IMR-90 (cell line): ENCODE measurements around the gene NCKAP5. TPM values are rescaled to one million over a fixed set of nuclear protein-coding genes. Genes with fewer than 3 reads are reported as not detected.

Experiments used
- ATAC-seq: fragments of 200-7000 bp; cut with Tn5 transposase; 2 replicates; pipeline ENCODE4 v1.9.1; 2020; ENCODE audit warnings: low read depth, mild to moderate bottlenecking, moderate library complexity
- BruUV-seq: library from RNA; stranded (reverse); fragments of 400-500 nt; replicated peaks from 2 replicates; lab custom pipeline; 2021; lab: Mats Ljungman, UMichigan
- CTCF ChIA-PET: fragments of 300-600 bp; formaldehyde crosslinking; extraction: SDS; loops from one replicate; lab custom pipeline; 2021; ENCODE audit warnings: antibody characterized with exemption; lab: Yijun Ruan, JAX
- POLR2A ChIA-PET: fragments of 300-600 bp; sonication (Branson Sonifier 250); formaldehyde crosslinking; loops from one replicate; lab custom pipeline; 2022; ENCODE audit warnings: antibody characterized with exemption; ENCODE audit not compliant: unreplicated experiment; lab: Charles Lee
- DNase-seq: peaks from one replicate; pipeline ENCODE4 v3.0.0; 2013
- H2AFZ ChIP-seq: replicated peaks from 2 replicates; pipeline ENCODE3; 2013; ENCODE audit warnings: low read length, mild to moderate bottlenecking; ENCODE audit not compliant: poor library complexity
- H2AK5ac ChIP-seq: 2 replicates; pipeline ENCODE4 v1.6.1; 2013; ENCODE audit warnings: low read depth, low read length, inconsistent platforms
- H2AK9ac ChIP-seq: replicated peaks from 2 replicates; pipeline ENCODE3; 2013; ENCODE audit warnings: mild to moderate bottlenecking, low read depth, low read length, moderate library complexity; ENCODE audit not compliant: poor library complexity
- H2BK120ac ChIP-seq: 2 replicates; pipeline ENCODE4 v1.6.1; 2013; ENCODE audit warnings: low read depth, low read length, inconsistent platforms
- H2BK15ac ChIP-seq: 3 replicates; pipeline ENCODE4 v1.6.1; 2013; ENCODE audit warnings: low read depth, low read length, inconsistent platforms
- H2BK20ac ChIP-seq: 2 replicates; pipeline ENCODE4 v1.6.1; 2013; ENCODE audit warnings: low read depth, mild to moderate bottlenecking, inconsistent platforms, low read length, moderate library complexity
- H2BK5ac ChIP-seq: 2 replicates; pipeline ENCODE4 v1.6.1; 2013; ENCODE audit warnings: mild to moderate bottlenecking, low read depth, low read length, inconsistent platforms; ENCODE audit not compliant: poor library complexity, severe bottlenecking
- H3K14ac ChIP-seq: replicated peaks from 2 replicates; pipeline ENCODE4 v1.6.1; 2013; ENCODE audit warnings: low read depth, low read length, inconsistent platforms
- H3K18ac ChIP-seq: 2 replicates; pipeline ENCODE4 v1.6.1; 2013; ENCODE audit warnings: low read depth, low read length, control low read depth
- H3K23ac ChIP-seq: 2 replicates; pipeline ENCODE4 v1.6.1; 2013; ENCODE audit warnings: low read depth, low read length, inconsistent platforms
- H3K27ac ChIP-seq: 2 replicates; pipeline ENCODE4 v1.5.1; 2013; ENCODE audit warnings: mild to moderate bottlenecking, control low read depth, low read length; ENCODE audit not compliant: insufficient read depth
- H3K27me3 ChIP-seq: 2 replicates; pipeline ENCODE4 v1.6.1; 2013; ENCODE audit warnings: low read length; ENCODE audit not compliant: control insufficient read depth, insufficient read depth
- H3K36me3 ChIP-seq: 2 replicates; pipeline ENCODE4 v1.6.1; 2013; ENCODE audit warnings: low read length, mixed read lengths; ENCODE audit not compliant: control insufficient read depth, insufficient read depth
- H3K4ac ChIP-seq: 2 replicates; pipeline ENCODE4 v1.6.1; 2013; ENCODE audit warnings: low read depth, low read length, inconsistent platforms
- H3K4me1 ChIP-seq: 2 replicates; pipeline ENCODE4 v1.6.1; 2013; ENCODE audit warnings: low read length, mixed read lengths; ENCODE audit not compliant: control insufficient read depth, insufficient read depth
- H3K4me2 ChIP-seq: 2 replicates; pipeline ENCODE4 v1.6.1; 2013; ENCODE audit warnings: low read depth, mild to moderate bottlenecking, control low read depth, low read length, moderate library complexity
- H3K4me3 ChIP-seq: 2 replicates; pipeline ENCODE4 v1.5.1; 2013; ENCODE audit warnings: low read depth, mild to moderate bottlenecking, control low read depth, low read length, moderate library complexity; ENCODE audit not compliant: insufficient read depth
- H3K56ac ChIP-seq: 2 replicates; pipeline ENCODE4 v1.6.1; 2013; ENCODE audit warnings: low read length, inconsistent platforms; ENCODE audit not compliant: insufficient read depth; ENCODE audit errors: extremely low read depth
- H3K79me1 ChIP-seq, 2 experiments: 2 replicates each; pipeline ENCODE4 v1.6.1; 2013; ENCODE audit warnings: low read length in 2 of 2, inconsistent platforms in 1 of 2, low read depth in 1 of 2
- H3K9ac ChIP-seq: 2 replicates; pipeline ENCODE4 v1.6.1; 2013; ENCODE audit warnings: low read depth, low read length, control low read depth
- H3K9me1 ChIP-seq: 2 replicates; pipeline ENCODE4 v1.6.1; 2013; ENCODE audit warnings: low read length, inconsistent platforms; ENCODE audit not compliant: insufficient read depth
- H3K9me3 ChIP-seq: 2 replicates; pipeline ENCODE4 v1.6.1; 2013; ENCODE audit warnings: low read length; ENCODE audit not compliant: control insufficient read depth, insufficient read depth
- H4K20me1 ChIP-seq: 2 replicates; pipeline ENCODE4 v1.6.1; 2013; ENCODE audit warnings: low read length, inconsistent platforms; ENCODE audit not compliant: insufficient read depth
- H4K5ac ChIP-seq: 2 replicates; pipeline ENCODE4 v1.6.1; 2013; ENCODE audit warnings: mild to moderate bottlenecking, low read depth, low read length, control low read depth
- H4K8ac ChIP-seq, 2 experiments: 2 replicates each; pipeline ENCODE4 v1.6.1; 2013; ENCODE audit warnings: low read depth in 2 of 2, low read length in 2 of 2, control low read depth in 1 of 2, inconsistent platforms in 1 of 2
- H4K91ac ChIP-seq: 2 replicates; pipeline ENCODE4 v1.6.1; 2013; ENCODE audit warnings: low read depth, low read length, inconsistent platforms; ENCODE audit not compliant: insufficient read depth
- RCOR1 ChIP-seq: IDR thresholded peaks from 2 replicates; pipeline ENCODE4 v1.6.1; 2012; ENCODE audit warnings: mild to moderate bottlenecking, low read length, improper control_type of control experiment; ENCODE audit not compliant: insufficient replicate concordance
- WGBS, 2 experiments: methylation state at CpG; one replicate each; pipeline versions ENCODE4 v1.1.5 to v1.1.7; 2013; ENCODE audit warnings: missing lambda C conversion rate in 2 of 2; ENCODE audit not compliant: insufficient read length in 1 of 2; ENCODE audit errors: extremely low coverage in 2 of 2; 5-methylcytosine and 5-hydroxymethylcytosine counted together
- dilution Hi-C: fragments of 300-500 bp; cut with HindIII; formaldehyde crosslinking; loops from one replicate; pipeline ENCODE4 v1.14.3; 2018; ENCODE audit warnings: low sequenced_read_pairs; ENCODE audit not compliant: unreplicated experiment
- in situ Hi-C: fragments of 300-500 bp; cut with MboI; formaldehyde crosslinking; loops from 3 replicates; pipeline ENCODE4 v1.14.3; 2019; ENCODE audit warnings: low sequenced_read_pairs, inconsistent platforms, mixed read lengths
- intact Hi-C: fragments of 100-400 bp; cut with micrococcal nuclease; formaldehyde crosslinking; loops from 2 replicates; pipeline ENCODE4 v1.10.0; 2022
- polyA plus RNA-seq, 3 experiments: library from polyadenylated mRNA; depleted of rRNA; stranded (reverse); fragments of >200 nt; gene quantifications; 2 replicates each; pipeline ENCODE4 v1.2.3, GENCODE V29; 2012; ENCODE audit warnings: low replicate concordance in 1 of 3
- total RNA-seq: library from RNA; depleted of rRNA; stranded (reverse); fragments of >200 nt; gene quantifications from 2 replicates; pipeline ENCODE4 v1.2.3, GENCODE V29; 2012

NCKAP5 gene
- total and polyA plus RNA-seq, 2 of the 4 experiments (the other 2 are of a cell fraction): 2.7 to 3.9 TPM

GRCh38 chr2:133411857-133412256, 156.4 kb downstream of the NCKAP5 start:
- 0 out of 4 replicates have a peak, but pooled peaks cover 0 to 6% of the 10 kb centered on the region in 2 experiments for H3K79me1 ChIP-seq
- ATAC-seq: no peak
- no peak overlapping the region for H3K27ac ChIP-seq
- H2BK15ac ChIP-seq: no peak overlapping the region; the same call in 2 of the 3 replicates
- no peak overlapping the region for H2AFZ ChIP-seq
- BruUV-seq: no TSS peak
- H4K5ac ChIP-seq: no peak overlapping the region; the same call in 1 of the 2 replicates
- H3K9ac ChIP-seq: no peak overlapping the region
- H2AK9ac ChIP-seq: no peak overlapping the region
- ChIA-PET POLR2A (no interaction called here), CTCF (interaction anchor here (0.5 kb wide), 1 partner anchor 11 kb away, joined by 3 read pairs; no protein-coding TSS in a partner anchor)
- no peaks in the 10 kb centered on the region for H3K36me3 ChIP-seq
- H3K14ac ChIP-seq: no peak overlapping the region; the same call in 1 of the 2 replicates
- no peak for TF ChIP-seq RCOR1
- H3K4me2 ChIP-seq: no peak overlapping the region
- 60% methylated on average over 3 of the region's 6 CpGs; no CpG with 5 or more reads in 1 of the 2 experiments for WGBS, 2 experiments
- H4K8ac ChIP-seq: 0 out of 4 replicates have a peak overlapping the region, but pooled peaks of 1 of the 2 experiments have one; percentile 8
- intact Hi-C loops (loop anchor here (10.0 kb wide), 1 partner anchor 373 kb away; no protein-coding TSS in a partner anchor), in situ Hi-C loops (no loop called here), dilution Hi-C loops (no loop called here)
- H4K91ac ChIP-seq: peak overlapping the region; percentile 32
- H3K9me1 ChIP-seq: peaks cover 14% of the 10 kb centered on the region
- no peaks in the 10 kb centered on the region for H3K27me3 ChIP-seq
- no peaks in the 10 kb centered on the region for H3K9me3 ChIP-seq
- peak overlapping the region; percentile 65; the same call in 1 of the 2 replicates for H2BK20ac ChIP-seq
- no peaks in the 10 kb centered on the region for H4K20me1 ChIP-seq
- peak overlapping the region; percentile 37; the same call in 1 of the 2 replicates for H3K18ac ChIP-seq
- H3K4ac ChIP-seq: peak overlapping the region; percentile 52; the same call in 1 of the 2 replicates
- H2BK5ac ChIP-seq: no peak overlapping the region
- peaks cover 11% of the 10 kb centered on the region for H3K4me1 ChIP-seq
- H3K56ac ChIP-seq: no peak overlapping the region
- 0 out of 2 replicates have a peak overlapping the region, but pooled peaks have one; percentile 58 for H2AK5ac ChIP-seq
- no peak overlapping the region for H3K4me3 ChIP-seq
- H2BK120ac ChIP-seq: peak overlapping the region; percentile 37; the same call in 1 of the 2 replicates
- DNase-seq: no peak
- H3K23ac ChIP-seq: no peak overlapping the region
